HG03135 (cell line): ENCODE results near the gene ABCC1.
"Not testable (repeated sequence)": the region's sequence is repeated elsewhere in the genome, so short reads cannot be mapped to it uniquely, and the experiment has no call there.

Experiments
- ATAC-seq: cut with Tn5 transposase; IDR thresholded peaks from one replicate; pipeline ENCODE4 v1.9.1; 2021; ENCODE audit warnings: mild to moderate bottlenecking, moderate library complexity; ENCODE audit not compliant: unreplicated experiment

The ABCC1 gene

GRCh38 chr16:15946257-15947044 lies 3.0 kb upstream of the ABCC1 start:
- ATAC-seq = no peak

- no peak for ATAC-seq
Measured at GRCh38 chr16:15947983-15948509, 1.4 kb upstream of the ABCC1 start.

- peak; percentile 38 for ATAC-seq
Measured at GRCh38 chr16:15948532-15949209, 745 bp upstream of the ABCC1 start.

- no peak for ATAC-seq
Measured at GRCh38 chr16:15950161-15950854, 892 bp downstream of the ABCC1 start.

- ATAC-seq = no peak
Measured at GRCh38 chr16:15950869-15951268, 1.5 kb downstream of the ABCC1 start.

- ATAC-seq = no peak
Measured at GRCh38 chr16:15951852-15952251, 2.4 kb downstream of the ABCC1 start.

GRCh38 chr16:15952265-15952711 lies 2.9 kb downstream of the ABCC1 start:
- ATAC-seq = no peak

- no peak for ATAC-seq
Measured at GRCh38 chr16:15953477-15953876, 4.1 kb downstream of the ABCC1 start.

GRCh38 chr16:15953929-15954813 lies 4.8 kb downstream of the ABCC1 start:
- no peak for ATAC-seq

GRCh38 chr16:15954814-15955151 lies 5.4 kb downstream of the ABCC1 start:
- ATAC-seq = no peak

- no peak for ATAC-seq
Measured at GRCh38 chr16:15955425-15955824, 6.0 kb downstream of the ABCC1 start.

- ATAC-seq = not testable (repeated sequence)
Measured at GRCh38 chr16:15956106-15956505, 6.7 kb downstream of the ABCC1 start.

GRCh38 chr16:15958703-15959348 lies 9.4 kb downstream of the ABCC1 start:
- no peak for ATAC-seq

- ATAC-seq = no peak
Measured at GRCh38 chr16:15960124-15960971, 10.9 kb downstream of the ABCC1 start.

- ATAC-seq = no peak
Measured at GRCh38 chr16:15961060-15961511, 11.7 kb downstream of the ABCC1 start.

- no peak for ATAC-seq
Measured at GRCh38 chr16:15961571-15962090, 12.2 kb downstream of the ABCC1 start.

GRCh38 chr16:15963307-15963910 lies 14.0 kb downstream of the ABCC1 start:
- no peak for ATAC-seq

- ATAC-seq = no peak
Measured at GRCh38 chr16:15966420-15966819, 17.0 kb downstream of the ABCC1 start.
